IMR-90 (cell line): ENCODE results near the gene PIK3C2A. TPM values are rescaled to one million over a fixed set of nuclear protein-coding genes. Genes with fewer than 3 reads are reported as not detected.

Experiments used
- ATAC-seq: fragments of 200-7000 bp; cut with Tn5 transposase; 2 replicates; pipeline ENCODE4 v1.9.1; 2020; ENCODE audit warnings: low read depth, mild to moderate bottlenecking, moderate library complexity
- BruUV-seq: library from RNA; stranded (reverse); fragments of 400-500 nt; replicated peaks from 2 replicates; lab custom pipeline; 2021; lab: Mats Ljungman, UMichigan
- CTCF ChIA-PET: fragments of 300-600 bp; formaldehyde crosslinking; extraction: SDS; loops from one replicate; lab custom pipeline; 2021; ENCODE audit warnings: antibody characterized with exemption; lab: Yijun Ruan, JAX
- POLR2A ChIA-PET: fragments of 300-600 bp; sonication (Branson Sonifier 250); formaldehyde crosslinking; loops from one replicate; lab custom pipeline; 2022; ENCODE audit warnings: antibody characterized with exemption; ENCODE audit not compliant: unreplicated experiment; lab: Charles Lee
- DNase-seq: peaks from one replicate; pipeline ENCODE4 v3.0.0; 2013
- H2AFZ ChIP-seq: replicated peaks from 2 replicates; pipeline ENCODE3; 2013; ENCODE audit warnings: low read length, mild to moderate bottlenecking; ENCODE audit not compliant: poor library complexity
- H2AK5ac ChIP-seq: 2 replicates; pipeline ENCODE4 v1.6.1; 2013; ENCODE audit warnings: low read depth, low read length, inconsistent platforms
- H2AK9ac ChIP-seq: replicated peaks from 2 replicates; pipeline ENCODE3; 2013; ENCODE audit warnings: mild to moderate bottlenecking, low read depth, low read length, moderate library complexity; ENCODE audit not compliant: poor library complexity
- H2BK120ac ChIP-seq: 2 replicates; pipeline ENCODE4 v1.6.1; 2013; ENCODE audit warnings: low read depth, low read length, inconsistent platforms
- H2BK15ac ChIP-seq: 3 replicates; pipeline ENCODE4 v1.6.1; 2013; ENCODE audit warnings: low read depth, low read length, inconsistent platforms
- H2BK20ac ChIP-seq: 2 replicates; pipeline ENCODE4 v1.6.1; 2013; ENCODE audit warnings: low read depth, mild to moderate bottlenecking, inconsistent platforms, low read length, moderate library complexity
- H2BK5ac ChIP-seq: 2 replicates; pipeline ENCODE4 v1.6.1; 2013; ENCODE audit warnings: mild to moderate bottlenecking, low read depth, low read length, inconsistent platforms; ENCODE audit not compliant: poor library complexity, severe bottlenecking
- H3K14ac ChIP-seq: replicated peaks from 2 replicates; pipeline ENCODE4 v1.6.1; 2013; ENCODE audit warnings: low read depth, low read length, inconsistent platforms
- H3K18ac ChIP-seq: 2 replicates; pipeline ENCODE4 v1.6.1; 2013; ENCODE audit warnings: low read depth, low read length, control low read depth
- H3K23ac ChIP-seq: 2 replicates; pipeline ENCODE4 v1.6.1; 2013; ENCODE audit warnings: low read depth, low read length, inconsistent platforms
- H3K27ac ChIP-seq: 2 replicates; pipeline ENCODE4 v1.5.1; 2013; ENCODE audit warnings: mild to moderate bottlenecking, control low read depth, low read length; ENCODE audit not compliant: insufficient read depth
- H3K27me3 ChIP-seq: 2 replicates; pipeline ENCODE4 v1.6.1; 2013; ENCODE audit warnings: low read length; ENCODE audit not compliant: control insufficient read depth, insufficient read depth
- H3K36me3 ChIP-seq: 2 replicates; pipeline ENCODE4 v1.6.1; 2013; ENCODE audit warnings: low read length, mixed read lengths; ENCODE audit not compliant: control insufficient read depth, insufficient read depth
- H3K4ac ChIP-seq: 2 replicates; pipeline ENCODE4 v1.6.1; 2013; ENCODE audit warnings: low read depth, low read length, inconsistent platforms
- H3K4me1 ChIP-seq: 2 replicates; pipeline ENCODE4 v1.6.1; 2013; ENCODE audit warnings: low read length, mixed read lengths; ENCODE audit not compliant: control insufficient read depth, insufficient read depth
- H3K4me2 ChIP-seq: 2 replicates; pipeline ENCODE4 v1.6.1; 2013; ENCODE audit warnings: low read depth, mild to moderate bottlenecking, control low read depth, low read length, moderate library complexity
- H3K4me3 ChIP-seq: 2 replicates; pipeline ENCODE4 v1.5.1; 2013; ENCODE audit warnings: low read depth, mild to moderate bottlenecking, control low read depth, low read length, moderate library complexity; ENCODE audit not compliant: insufficient read depth
- H3K56ac ChIP-seq: 2 replicates; pipeline ENCODE4 v1.6.1; 2013; ENCODE audit warnings: low read length, inconsistent platforms; ENCODE audit not compliant: insufficient read depth; ENCODE audit errors: extremely low read depth
- H3K79me1 ChIP-seq, 2 experiments: 2 replicates each; pipeline ENCODE4 v1.6.1; 2013; ENCODE audit warnings: low read length in 2 of 2, inconsistent platforms in 1 of 2, low read depth in 1 of 2
- H3K9ac ChIP-seq: 2 replicates; pipeline ENCODE4 v1.6.1; 2013; ENCODE audit warnings: low read depth, low read length, control low read depth
- H3K9me1 ChIP-seq: 2 replicates; pipeline ENCODE4 v1.6.1; 2013; ENCODE audit warnings: low read length, inconsistent platforms; ENCODE audit not compliant: insufficient read depth
- H3K9me3 ChIP-seq: 2 replicates; pipeline ENCODE4 v1.6.1; 2013; ENCODE audit warnings: low read length; ENCODE audit not compliant: control insufficient read depth, insufficient read depth
- H4K20me1 ChIP-seq: 2 replicates; pipeline ENCODE4 v1.6.1; 2013; ENCODE audit warnings: low read length, inconsistent platforms; ENCODE audit not compliant: insufficient read depth
- H4K5ac ChIP-seq: 2 replicates; pipeline ENCODE4 v1.6.1; 2013; ENCODE audit warnings: mild to moderate bottlenecking, low read depth, low read length, control low read depth
- H4K8ac ChIP-seq, 2 experiments: 2 replicates each; pipeline ENCODE4 v1.6.1; 2013; ENCODE audit warnings: low read depth in 2 of 2, low read length in 2 of 2, control low read depth in 1 of 2, inconsistent platforms in 1 of 2
- H4K91ac ChIP-seq: 2 replicates; pipeline ENCODE4 v1.6.1; 2013; ENCODE audit warnings: low read depth, low read length, inconsistent platforms; ENCODE audit not compliant: insufficient read depth
- BHLHE40 ChIP-seq: fragments of 150-350 bp; IDR thresholded peaks from 2 replicates; pipeline ENCODE4 v1.6.1; 2016; ENCODE audit warnings: mild to moderate bottlenecking, low read depth, low read length
- CEBPB ChIP-seq: IDR thresholded peaks from 2 replicates; pipeline ENCODE4 v1.6.1; 2012; ENCODE audit warnings: low read depth, low read length, improper control_type of control experiment
- CHD1 ChIP-seq: IDR thresholded peaks from 2 replicates; pipeline ENCODE4 v1.6.1; 2012; ENCODE audit warnings: low read depth, low read length, improper control_type of control experiment
- FOS ChIP-seq: fragments of 150-350 bp; IDR thresholded peaks from 2 replicates; pipeline ENCODE4 v1.6.1; 2016; ENCODE audit warnings: low read depth, low read length
- MAFK ChIP-seq: IDR thresholded peaks from 2 replicates; pipeline ENCODE4 v1.6.1; 2012; ENCODE audit warnings: low read depth, low read length, improper control_type of control experiment
- RCOR1 ChIP-seq: IDR thresholded peaks from 2 replicates; pipeline ENCODE4 v1.6.1; 2012; ENCODE audit warnings: mild to moderate bottlenecking, low read length, improper control_type of control experiment; ENCODE audit not compliant: insufficient replicate concordance
- RFX5 ChIP-seq: IDR thresholded peaks from 2 replicates; pipeline ENCODE4 v1.8.0; 2012; ENCODE audit warnings: low read depth, mild to moderate bottlenecking, low read length, moderate library complexity
- USF2 ChIP-seq: fragments of 150-350 bp; IDR thresholded peaks from 2 replicates; pipeline ENCODE4 v1.6.1; 2017; ENCODE audit warnings: mild to moderate bottlenecking, antibody characterized with exemption, low read length, low read depth
- WGBS, 2 experiments: methylation state at CpG; one replicate each; pipeline versions ENCODE4 v1.1.5 to v1.1.7; 2013; ENCODE audit warnings: missing lambda C conversion rate in 2 of 2; ENCODE audit not compliant: insufficient read length in 1 of 2; ENCODE audit errors: extremely low coverage in 2 of 2; 5-methylcytosine and 5-hydroxymethylcytosine counted together
- dilution Hi-C: fragments of 300-500 bp; cut with HindIII; formaldehyde crosslinking; loops from one replicate; pipeline ENCODE4 v1.14.3; 2018; ENCODE audit warnings: low sequenced_read_pairs; ENCODE audit not compliant: unreplicated experiment
- in situ Hi-C: fragments of 300-500 bp; cut with MboI; formaldehyde crosslinking; loops from 3 replicates; pipeline ENCODE4 v1.14.3; 2019; ENCODE audit warnings: low sequenced_read_pairs, inconsistent platforms, mixed read lengths
- intact Hi-C: fragments of 100-400 bp; cut with micrococcal nuclease; formaldehyde crosslinking; loops from 2 replicates; pipeline ENCODE4 v1.10.0; 2022
- polyA plus RNA-seq, 3 experiments: library from polyadenylated mRNA; depleted of rRNA; stranded (reverse); fragments of >200 nt; gene quantifications; 2 replicates each; pipeline ENCODE4 v1.2.3, GENCODE V29; 2012; ENCODE audit warnings: low replicate concordance in 1 of 3
- total RNA-seq: library from RNA; depleted of rRNA; stranded (reverse); fragments of >200 nt; gene quantifications from 2 replicates; pipeline ENCODE4 v1.2.3, GENCODE V29; 2012
- TF ChIP-seq, protein P1 (sequence below): fragments of 150-350 bp; IDR thresholded peaks from 2 replicates; pipeline ENCODE4 v1.6.1; 2016; ENCODE audit warnings: low read depth, mild to moderate bottlenecking, low read length, moderate library complexity, borderline replicate concordance
- TF ChIP-seq, protein P2 (sequence below): conservative IDR thresholded peaks from 2 replicates; pipeline ENCODE4 v1.5.1; 2012; ENCODE audit warnings: mild to moderate bottlenecking, low read depth, low read length, improper control_type of control experiment

Gene PIK3C2A
- total and polyA plus RNA-seq, 2 of the 4 experiments (the other 2 are of a cell fraction), result 14.6 to 36.6 TPM

GRCh38 chr11:17183836-17184235 lies 23.9 kb downstream of the PIK3C2A start:
- Histone ChIP-seq H3K4me2 (no peak overlapping the region), H4K5ac (no peak overlapping the region), H3K27me3 (no peaks in the 10 kb centered on the region), H3K56ac (no peak overlapping the region), H4K91ac (no peak overlapping the region), H3K4me1 (peaks cover 2% of the 10 kb centered on the region; the same call in 1 of the 2 replicates), H2BK20ac (no peak overlapping the region), H3K9ac (no peak overlapping the region), H2BK15ac (no peak overlapping the region), H4K20me1 (peaks cover 4% of the 10 kb centered on the region; the same call in 1 of the 2 replicates), H2AK5ac (no peak overlapping the region), H3K9me3 (no peaks in the 10 kb centered on the region), H3K23ac (no peak overlapping the region), H3K14ac (no peak overlapping the region), H4K8ac (no peak overlapping the region), H2BK5ac (no peak overlapping the region), H3K27ac (no peak overlapping the region), H2AFZ (no peak overlapping the region), H3K79me1 (peaks cover 32 to 39% of the 10 kb centered on the region in 2 experiments), H3K4me3 (no peak overlapping the region), H3K18ac (no peak overlapping the region), H3K36me3 (0 out of 2 replicates have a peak, but pooled peaks cover 1% of the 10 kb centered on the region), H2AK9ac (no peak overlapping the region), H2BK120ac (no peak overlapping the region), H3K4ac (no peak overlapping the region), H3K9me1 (no peaks in the 10 kb centered on the region)
- intact Hi-C loops (no loop called here), dilution Hi-C loops (no loop called here), in situ Hi-C loops (no loop called here)
- TF ChIP-seq, protein P1, sequence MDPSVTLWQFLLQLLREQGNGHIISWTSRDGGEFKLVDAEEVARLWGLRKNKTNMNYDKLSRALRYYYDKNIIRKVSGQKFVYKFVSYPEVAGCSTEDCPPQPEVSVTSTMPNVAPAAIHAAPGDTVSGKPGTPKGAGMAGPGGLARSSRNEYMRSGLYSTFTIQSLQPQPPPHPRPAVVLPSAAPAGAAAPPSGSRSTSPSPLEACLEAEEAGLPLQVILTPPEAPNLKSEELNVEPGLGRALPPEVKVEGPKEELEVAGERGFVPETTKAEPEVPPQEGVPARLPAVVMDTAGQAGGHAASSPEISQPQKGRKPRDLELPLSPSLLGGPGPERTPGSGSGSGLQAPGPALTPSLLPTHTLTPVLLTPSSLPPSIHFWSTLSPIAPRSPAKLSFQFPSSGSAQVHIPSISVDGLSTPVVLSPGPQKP, result no peak
- TF ChIP-seq USF2, result no peak
- TF ChIP-seq RFX5, result no peak
- TF ChIP-seq, protein P2, sequence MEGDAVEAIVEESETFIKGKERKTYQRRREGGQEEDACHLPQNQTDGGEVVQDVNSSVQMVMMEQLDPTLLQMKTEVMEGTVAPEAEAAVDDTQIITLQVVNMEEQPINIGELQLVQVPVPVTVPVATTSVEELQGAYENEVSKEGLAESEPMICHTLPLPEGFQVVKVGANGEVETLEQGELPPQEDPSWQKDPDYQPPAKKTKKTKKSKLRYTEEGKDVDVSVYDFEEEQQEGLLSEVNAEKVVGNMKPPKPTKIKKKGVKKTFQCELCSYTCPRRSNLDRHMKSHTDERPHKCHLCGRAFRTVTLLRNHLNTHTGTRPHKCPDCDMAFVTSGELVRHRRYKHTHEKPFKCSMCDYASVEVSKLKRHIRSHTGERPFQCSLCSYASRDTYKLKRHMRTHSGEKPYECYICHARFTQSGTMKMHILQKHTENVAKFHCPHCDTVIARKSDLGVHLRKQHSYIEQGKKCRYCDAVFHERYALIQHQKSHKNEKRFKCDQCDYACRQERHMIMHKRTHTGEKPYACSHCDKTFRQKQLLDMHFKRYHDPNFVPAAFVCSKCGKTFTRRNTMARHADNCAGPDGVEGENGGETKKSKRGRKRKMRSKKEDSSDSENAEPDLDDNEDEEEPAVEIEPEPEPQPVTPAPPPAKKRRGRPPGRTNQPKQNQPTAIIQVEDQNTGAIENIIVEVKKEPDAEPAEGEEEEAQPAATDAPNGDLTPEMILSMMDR, result no peak
- TF ChIP-seq CHD1, result no peak
- no peak for TF ChIP-seq RCOR1
- TF ChIP-seq MAFK, result no peak
- no peak for TF ChIP-seq BHLHE40
- TF ChIP-seq CEBPB, result no peak
- TF ChIP-seq FOS, result no peak
- ChIA-PET POLR2A (interaction anchor here (0.6 kb wide), 1 partner anchor 27 kb away, joined by 5 read pairs; no protein-coding TSS in a partner anchor), CTCF (interaction anchor here (0.9 kb wide), 1 partner anchor 14 kb away, joined by 3 read pairs; no protein-coding TSS in a partner anchor)
- no TSS peak for BruUV-seq
- no CpG with 5 or more reads among the region's 1 CpG for WGBS, 2 experiments
- ATAC-seq, result no peak
- DNase-seq, result no peak
